HG02798 (cell line): ENCODE data around the gene CNTN4.
"Not testable (repeated sequence)": the region's sequence is repeated elsewhere in the genome, so short reads cannot be mapped to it uniquely, and the experiment has no call there.

ENCODE experiments used
- ATAC-seq: cut with Tn5 transposase; IDR thresholded peaks from one replicate; pipeline ENCODE4 v1.9.1; 2021; ENCODE audit warnings: mild to moderate bottlenecking; ENCODE audit not compliant: unreplicated experiment, poor library complexity

The CNTN4 gene

DNA sequence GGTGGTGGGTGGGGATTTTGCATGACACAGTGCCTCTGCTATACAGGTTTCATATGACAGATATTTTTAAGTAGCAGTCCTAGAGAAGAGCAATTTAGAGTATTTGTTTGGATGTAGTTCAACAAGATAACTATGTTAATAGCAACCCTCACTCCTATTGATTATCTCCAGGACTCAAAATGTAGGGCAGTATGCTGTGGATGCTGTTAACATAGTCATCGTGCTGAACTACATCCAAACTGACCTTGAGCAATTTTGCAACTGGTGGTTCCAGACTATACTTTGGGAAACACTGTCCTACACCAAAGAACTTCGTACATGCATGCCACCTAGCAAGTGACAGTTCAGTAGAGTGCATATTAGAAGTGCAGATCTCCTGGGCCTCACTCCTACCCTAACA, 893.9 kb downstream of the CNTN4 start:
- no peak for ATAC-seq

DNA sequence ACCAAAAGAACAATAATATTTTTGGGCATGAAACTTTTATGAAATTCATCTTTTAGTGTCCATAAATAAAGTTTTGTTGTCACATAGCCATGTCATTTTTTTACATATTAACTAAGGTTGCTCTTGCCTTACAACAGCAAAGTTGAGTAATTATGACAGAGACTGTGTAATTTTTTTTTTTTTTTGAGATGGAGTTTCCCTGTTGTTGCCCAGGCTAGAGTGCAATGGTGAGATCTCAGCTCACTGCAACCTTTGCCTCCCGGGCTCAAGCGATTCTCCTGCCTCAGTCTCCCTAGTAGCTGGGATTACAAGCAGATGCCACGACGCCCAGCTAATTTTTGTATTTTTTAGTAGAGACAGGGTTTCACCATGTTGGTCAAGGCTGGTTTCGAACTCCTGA, 894.5 kb downstream of the CNTN4 start:
- not testable (repeated sequence) for ATAC-seq

- ATAC-seq = no peak
These were observed 895.1 kb downstream of the CNTN4 start for GRCh38 chr3:2993736-2994135.

DNA sequence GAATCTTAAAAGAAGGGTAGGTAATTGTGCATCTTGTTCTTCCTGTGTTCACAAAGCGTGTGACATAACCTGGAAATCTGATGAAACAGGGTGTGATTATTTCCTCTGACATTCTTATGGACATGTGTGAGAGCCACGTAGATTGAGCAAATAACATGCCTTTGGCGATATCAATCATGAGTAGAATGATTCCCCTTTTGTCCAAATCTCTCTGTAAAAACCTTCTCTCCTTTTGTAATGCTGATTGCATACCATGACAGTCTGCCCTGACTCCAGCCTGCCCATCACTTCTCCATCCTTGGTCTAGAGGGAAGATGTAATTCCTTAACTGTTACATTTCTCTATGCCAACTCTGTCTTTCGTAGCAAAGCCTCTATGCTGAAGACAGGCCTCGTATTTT, 896.5 kb downstream of the CNTN4 start:
- no peak for ATAC-seq

- no peak for ATAC-seq
These were observed 906.6 kb downstream of the CNTN4 start for GRCh38 chr3:3005146-3005744.

DNA sequence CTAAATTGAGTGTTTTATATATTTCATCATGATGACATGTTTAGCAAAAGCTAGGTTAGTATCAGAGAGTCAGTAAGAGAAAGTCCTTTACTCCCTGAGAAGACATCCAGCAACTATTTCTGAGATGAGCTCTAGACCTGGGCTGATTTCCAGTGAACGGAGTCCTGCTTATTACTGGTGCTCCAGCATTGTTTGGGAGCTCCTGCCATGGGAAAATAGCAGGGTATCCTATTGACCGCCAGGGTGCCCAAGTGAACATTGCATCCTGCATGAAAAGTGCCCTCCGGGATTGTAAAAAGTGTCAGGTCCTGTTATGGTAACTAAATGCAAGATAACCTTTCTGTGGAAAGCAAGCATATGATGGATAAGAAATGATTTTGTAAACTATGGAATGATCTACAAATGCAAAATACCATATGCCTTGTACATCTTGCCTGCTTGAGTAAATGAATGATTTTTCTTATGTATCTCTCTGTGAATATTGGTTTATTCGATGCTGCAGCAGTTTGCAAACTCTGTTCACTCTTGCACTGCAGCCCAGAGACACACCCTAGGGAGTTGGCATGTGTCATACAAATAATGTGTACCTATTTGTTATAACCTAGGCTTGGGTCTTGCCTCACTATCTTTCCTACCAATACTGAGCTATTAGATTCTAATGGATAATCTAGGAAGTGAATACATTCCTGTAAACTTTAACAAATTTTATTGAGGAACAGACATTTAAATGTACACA, 914.8 kb downstream of the CNTN4 start:
- ATAC-seq = no peak

- peak; percentile 57 for ATAC-seq
These were observed 916.8 kb downstream of the CNTN4 start for GRCh38 chr3:3015185-3016089.

DNA sequence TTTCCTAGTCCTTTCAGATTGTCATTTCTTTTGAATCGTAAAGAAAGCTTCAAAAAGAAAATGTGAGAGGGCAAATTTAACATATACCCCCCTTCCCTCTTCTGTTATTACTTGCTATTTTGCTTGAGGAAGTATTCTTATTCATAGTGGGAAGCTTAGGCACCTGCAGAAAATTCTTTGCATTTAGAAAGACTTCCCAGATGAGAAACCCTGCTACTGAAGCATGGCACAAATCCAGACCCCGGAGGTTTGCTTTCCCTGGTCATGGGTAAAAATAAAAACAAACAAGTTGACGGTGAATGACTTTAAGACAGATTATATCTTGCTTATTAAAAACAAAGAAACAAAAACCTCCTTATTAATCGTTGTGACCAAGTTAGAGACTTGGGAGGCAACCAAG, 917.6 kb downstream of the CNTN4 start:
- ATAC-seq = no peak

GRCh38 chr3:3020209-3020608, 921.5 kb downstream of the CNTN4 start:
- no peak for ATAC-seq

DNA sequence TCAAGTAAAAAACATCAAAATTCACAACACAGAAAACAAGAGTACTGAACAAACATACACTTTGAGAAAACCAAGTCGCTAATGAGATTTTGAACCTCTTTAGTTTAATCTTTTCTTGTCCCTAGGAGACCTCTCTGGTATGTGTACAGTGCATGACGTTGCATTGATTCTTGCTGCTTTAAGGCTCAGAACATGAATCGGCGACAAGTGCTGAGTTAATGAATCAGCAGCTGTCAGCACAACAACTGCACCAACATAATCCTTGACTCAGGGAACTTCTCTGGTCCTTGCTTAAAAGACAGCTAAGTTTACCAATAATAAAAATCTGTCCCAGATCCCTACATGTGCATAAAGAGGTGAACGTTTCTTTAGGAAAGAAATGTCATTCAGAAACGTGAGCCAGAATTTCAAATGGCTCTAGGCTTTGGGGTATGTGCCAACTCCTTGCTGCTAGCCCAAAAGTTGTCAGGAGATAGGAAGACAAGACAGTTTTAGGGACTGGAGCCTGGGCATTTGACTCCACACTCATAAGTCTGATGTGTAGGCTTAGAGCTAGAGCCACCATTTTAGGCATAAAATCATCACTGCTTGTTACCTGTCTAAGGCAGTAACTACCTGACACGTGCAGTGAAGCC, 924.6 kb downstream of the CNTN4 start:
- no peak for ATAC-seq

DNA sequence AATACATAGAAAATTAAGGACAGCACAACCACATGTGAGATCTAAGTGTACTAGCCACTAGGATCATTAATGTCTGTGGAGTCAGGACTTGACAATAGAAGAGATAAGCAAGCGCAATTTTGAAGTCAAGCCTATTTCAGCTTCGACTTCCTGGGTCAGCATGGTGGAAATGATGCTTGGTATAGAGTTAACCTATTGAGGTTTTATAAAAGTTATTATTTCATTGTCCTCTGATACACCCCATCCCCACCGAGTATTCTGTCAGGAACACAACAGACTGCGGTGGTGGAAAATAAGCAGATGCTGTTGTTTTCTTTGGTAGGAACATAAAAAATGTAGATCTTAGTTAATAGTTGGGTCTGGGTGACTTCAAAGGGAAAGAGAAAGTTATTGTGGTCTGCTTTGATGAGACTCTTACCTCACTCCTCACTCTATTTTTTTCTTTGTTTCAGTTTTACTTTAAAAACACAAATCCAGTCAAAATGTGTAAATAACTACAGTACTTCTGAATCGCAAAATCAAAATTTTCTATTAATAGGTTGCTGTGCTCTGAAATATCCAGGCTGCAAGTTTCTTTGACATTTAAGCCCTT, 929.4 kb downstream of the CNTN4 start:
- peak; percentile 88 for ATAC-seq

- no peak for ATAC-seq
These were observed 932.7 kb downstream of the CNTN4 start for GRCh38 chr3:3031326-3031725.

- ATAC-seq = no peak
These were observed 938.5 kb downstream of the CNTN4 start for GRCh38 chr3:3037156-3037555.

DNA sequence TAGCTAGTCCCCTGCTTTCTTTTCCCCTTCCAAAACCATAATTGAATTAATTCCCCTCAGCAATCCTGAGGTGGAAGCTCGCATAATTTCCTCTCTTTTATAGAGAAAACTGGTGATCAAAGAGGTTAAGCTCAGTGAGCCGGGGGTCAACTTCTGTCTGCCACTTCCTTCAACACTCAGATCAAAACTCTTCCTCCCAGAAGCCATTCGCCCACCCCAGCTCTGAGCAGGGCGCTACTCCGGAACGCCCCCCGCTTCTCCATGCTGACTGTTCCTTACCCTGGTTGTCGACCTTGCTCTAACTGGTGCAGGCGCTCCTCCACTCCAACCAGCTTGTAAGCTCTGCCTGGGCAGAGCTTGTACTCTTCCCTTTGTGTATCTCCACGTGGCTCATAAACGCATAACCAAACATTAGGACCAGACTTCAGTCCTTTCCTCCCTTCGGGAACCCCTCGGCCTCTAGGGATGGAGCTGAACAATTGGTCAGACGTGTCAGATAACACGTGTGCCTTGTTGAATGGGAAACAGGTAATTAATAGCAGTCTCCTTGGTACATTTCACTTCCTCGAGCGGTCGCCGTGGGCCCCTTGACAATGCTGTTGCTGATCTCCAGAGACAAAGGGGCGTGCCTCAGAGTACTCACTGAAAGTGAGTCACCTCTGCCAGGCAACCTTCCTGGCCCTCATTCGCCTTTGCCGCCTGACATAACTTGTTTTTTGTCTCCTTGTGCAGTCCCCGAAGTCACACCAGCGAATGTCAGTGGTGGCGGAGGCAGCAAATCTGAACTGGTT, 939.7 kb downstream of the CNTN4 start:
- no peak for ATAC-seq

DNA sequence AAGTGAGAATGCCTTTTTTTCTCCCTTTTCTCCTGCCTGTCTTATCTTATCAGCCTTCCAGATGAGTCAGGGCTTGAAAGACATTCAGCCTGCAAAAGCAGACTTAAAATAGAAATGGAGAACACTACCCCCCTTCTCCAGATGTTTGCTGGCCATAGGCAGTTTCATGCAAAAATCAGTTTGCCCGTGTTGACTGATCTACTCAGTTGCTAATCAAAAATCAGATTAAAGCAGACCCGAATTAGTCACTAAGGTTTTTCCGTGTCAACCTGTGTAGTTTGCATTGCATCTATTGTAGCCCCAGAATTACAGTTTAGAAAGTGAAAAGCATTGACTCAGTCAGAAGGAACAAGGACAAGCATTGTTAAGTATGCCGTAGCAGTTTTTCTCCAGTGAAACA, 955.3 kb downstream of the CNTN4 start:
- no peak for ATAC-seq

DNA sequence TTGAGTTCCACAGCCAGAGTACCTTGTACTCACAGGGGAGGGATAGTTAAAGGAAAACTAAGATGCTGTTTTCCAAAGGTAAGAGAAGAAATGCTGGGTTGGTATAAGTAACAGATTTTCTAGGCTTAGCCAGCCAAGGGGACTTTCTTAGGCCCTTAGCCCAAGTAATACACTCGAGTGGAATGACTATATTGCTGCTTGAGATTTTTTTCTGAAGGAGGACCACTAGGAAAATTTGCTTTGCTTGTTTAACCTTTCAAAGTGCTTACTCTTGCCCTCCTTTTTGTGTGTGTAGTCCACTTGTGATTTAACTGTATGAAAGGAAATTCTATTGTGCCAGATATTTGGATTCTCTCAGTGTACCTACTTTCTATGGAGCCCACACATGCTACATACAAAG, 961.0 kb downstream of the CNTN4 start:
- ATAC-seq = no peak

DNA sequence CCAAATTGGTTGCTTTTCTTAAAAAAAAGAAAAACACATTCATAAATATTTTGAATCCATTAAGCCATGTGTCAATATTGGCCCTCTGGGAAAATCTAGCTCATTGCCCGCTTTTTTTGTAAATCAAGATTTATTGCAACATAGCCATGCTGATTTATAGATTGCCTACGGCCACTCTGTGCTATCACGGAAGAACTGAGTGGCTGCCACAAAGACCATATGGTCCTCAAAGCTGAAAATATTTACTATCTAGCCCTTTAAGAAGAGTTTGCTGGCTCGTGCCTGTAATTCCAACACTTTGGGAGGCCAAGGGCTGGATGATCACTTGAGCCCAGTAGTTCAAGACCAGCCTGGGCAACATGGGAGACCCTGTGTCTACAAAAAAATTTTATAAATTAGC, 965.6 kb downstream of the CNTN4 start:
- no peak for ATAC-seq

DNA sequence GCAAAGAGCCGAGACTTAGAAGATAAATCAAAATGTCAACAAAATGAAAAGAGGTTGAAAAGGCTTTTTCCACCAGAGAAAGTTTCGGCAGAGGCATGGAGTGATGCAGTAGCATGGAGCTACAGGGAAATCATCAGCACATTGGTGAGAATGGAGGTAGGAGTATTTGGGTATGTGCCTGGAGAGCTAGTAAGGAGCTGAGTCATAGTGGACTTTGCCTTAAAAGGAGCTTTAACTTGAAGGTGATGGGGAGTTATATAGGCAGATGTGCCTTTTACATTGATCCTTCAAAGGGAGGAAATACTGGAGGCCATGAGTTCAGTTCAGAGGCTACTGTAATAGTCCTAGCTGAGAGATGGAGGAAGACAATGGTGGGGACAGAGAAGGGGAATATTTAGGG, 967.2 kb downstream of the CNTN4 start:
- no peak for ATAC-seq

- ATAC-seq = peak; percentile 75
These were observed 967.7 kb downstream of the CNTN4 start for GRCh38 chr3:3066378-3066777.

DNA sequence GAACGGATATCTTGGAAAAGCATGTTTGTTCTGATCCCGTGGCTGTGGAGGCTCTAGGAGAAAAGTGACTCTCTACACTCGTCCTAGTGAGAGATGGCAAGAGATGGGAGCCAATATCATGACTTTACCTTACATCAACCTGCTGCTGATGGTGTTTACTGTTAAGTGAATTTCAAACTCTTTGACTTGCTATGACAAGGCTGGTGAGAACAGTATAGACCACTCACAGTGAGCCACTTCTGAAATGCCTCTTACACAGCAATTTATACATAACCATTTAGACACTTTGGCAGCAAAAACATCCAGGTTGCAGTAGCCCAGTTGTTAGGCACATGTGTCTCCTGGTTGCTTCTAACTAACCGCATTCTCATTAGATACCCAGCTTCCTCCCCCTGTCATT, 968.2 kb downstream of the CNTN4 start:
- no peak for ATAC-seq
